ENCODE results near the gene ACOX2.

ACOX2 gene

DNA sequence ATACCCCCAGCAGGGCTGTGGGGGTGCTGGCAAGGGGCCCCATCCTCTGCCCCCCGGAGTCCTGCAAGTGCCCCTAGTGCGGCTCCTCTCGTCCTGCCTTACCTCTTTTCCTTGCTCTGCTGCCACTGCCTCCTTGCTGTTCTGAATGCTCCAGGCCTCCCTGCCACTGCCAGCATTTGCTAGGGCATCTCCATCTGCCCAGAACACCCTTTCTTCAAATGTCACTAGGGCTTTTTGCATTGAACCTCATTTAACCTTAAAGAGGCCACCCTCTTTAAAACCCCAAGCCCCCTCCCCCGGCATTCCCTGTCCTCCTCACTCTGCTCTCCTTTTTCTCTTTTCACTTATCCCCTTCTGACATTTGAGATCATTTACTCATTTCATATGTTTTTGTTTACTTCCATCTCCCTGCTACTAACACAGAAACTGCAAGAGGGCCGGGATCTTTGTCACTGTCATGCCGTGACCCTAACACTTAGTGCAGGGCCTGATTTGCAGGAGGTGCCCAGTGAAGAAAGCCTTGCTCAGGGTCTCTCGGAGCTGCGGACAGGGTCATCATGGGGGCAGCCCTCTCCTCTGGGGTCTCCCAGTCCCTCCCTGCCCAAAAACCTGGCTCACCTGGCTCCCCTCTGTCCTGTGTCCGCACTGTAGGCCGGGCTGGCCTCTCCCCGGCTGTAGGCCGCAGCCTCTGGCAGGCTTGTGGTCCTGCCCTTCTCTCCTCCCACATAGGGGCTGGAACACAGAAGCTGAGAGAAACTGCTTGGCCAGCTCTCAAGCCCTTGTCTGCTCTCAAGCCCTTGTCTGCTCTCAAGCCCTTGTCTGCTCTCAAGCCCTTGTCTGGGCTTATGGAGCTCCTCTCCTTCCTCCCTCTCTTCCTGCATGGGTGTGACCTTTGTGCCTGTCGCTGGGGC, at the start of gene ACOX2:
ACOX2 (minus strand) TSS at position 690 of the 911 bp plus-strand sequence. CDS start 2,084 bp downstream, outside the sequence.
- H3K4me3 Mint-ChIP-seq, result no peak within 1 kb of the TSS
- H3K9me3 Mint-ChIP-seq, result no peaks in the 10 kb centered on the region
- DNase-seq, result no peak
- no peaks in the 10 kb centered on the region for H3K36me3 Mint-ChIP-seq
- peaks cover 8 to 13% of the 10 kb centered on the region in 2 donors for H3K4me1 Mint-ChIP-seq
- ATAC-seq (replicated peaks), result no peak
- no peak within 1 kb of the TSS for H3K27ac Mint-ChIP-seq
- no peaks in the 10 kb centered on the region for H3K27me3 Mint-ChIP-seq

- H3K27me3 Mint-ChIP-seq, result peaks cover 31 to 39% of the 10 kb centered on the region in 2 donors
- peaks cover 0 to 4% of the 10 kb centered on the region in 2 donors for H3K9me3 Mint-ChIP-seq
- no peak overlapping the region for H3K27ac Mint-ChIP-seq
Observed at GRCh38 chr3:58585994-58586393, 49.0 kb upstream of the ACOX2 start.

GRCh38 chr3:58585005-58585786, 48.2 kb upstream of the ACOX2 start:
- peaks cover 0 to 4% of the 10 kb centered on the region in 2 donors for H3K9me3 Mint-ChIP-seq
- peak overlapping the region; percentile 59 for H3K27ac Mint-ChIP-seq
- peak overlapping the region; percentile 77 to 88 for H3K4me3 Mint-ChIP-seq
- DNase-seq (peak; percentile 50), ATAC-seq (replicated peaks) (peak; percentile 94 to 96)
- peaks cover 2 to 3% of the 10 kb centered on the region in 2 donors for H3K36me3 Mint-ChIP-seq
- peaks cover 17 to 23% of the 10 kb centered on the region in 2 donors for H3K4me1 Mint-ChIP-seq
- peaks cover 31 to 39% of the 10 kb centered on the region in 2 donors for H3K27me3 Mint-ChIP-seq

More at GRCh38 chr3:58585994-58586393, 49.0 kb upstream of the ACOX2 start:
- DNase-seq, result no peak
- Mint-ChIP-seq H3K4me1 (peaks cover 17 to 23% of the 10 kb centered on the region in 2 donors), H3K4me3 (peak overlapping the region; percentile 77 to 88), H3K36me3 (peaks cover 2 to 3% of the 10 kb centered on the region in 2 donors)
- ATAC-seq (replicated peaks), result peak; percentile 22 to 32

- Mint-ChIP-seq H3K27ac (peak overlapping the region; percentile 59), H3K36me3 (peaks cover 2 to 3% of the 10 kb centered on the region in 2 donors), H3K4me1 (peaks cover 17 to 23% of the 10 kb centered on the region in 2 donors), H3K4me3 (peak overlapping the region; percentile 77 to 88), H3K27me3 (peaks cover 31 to 39% of the 10 kb centered on the region in 2 donors), H3K9me3 (peaks cover 0 to 4% of the 10 kb centered on the region in 2 donors)
- ATAC-seq (replicated peaks) (peak in 1 of 2 donors; percentile 17), DNase-seq (no peak)
Observed at GRCh38 chr3:58584690-58585004, 47.7 kb upstream of the ACOX2 start.

DNA sequence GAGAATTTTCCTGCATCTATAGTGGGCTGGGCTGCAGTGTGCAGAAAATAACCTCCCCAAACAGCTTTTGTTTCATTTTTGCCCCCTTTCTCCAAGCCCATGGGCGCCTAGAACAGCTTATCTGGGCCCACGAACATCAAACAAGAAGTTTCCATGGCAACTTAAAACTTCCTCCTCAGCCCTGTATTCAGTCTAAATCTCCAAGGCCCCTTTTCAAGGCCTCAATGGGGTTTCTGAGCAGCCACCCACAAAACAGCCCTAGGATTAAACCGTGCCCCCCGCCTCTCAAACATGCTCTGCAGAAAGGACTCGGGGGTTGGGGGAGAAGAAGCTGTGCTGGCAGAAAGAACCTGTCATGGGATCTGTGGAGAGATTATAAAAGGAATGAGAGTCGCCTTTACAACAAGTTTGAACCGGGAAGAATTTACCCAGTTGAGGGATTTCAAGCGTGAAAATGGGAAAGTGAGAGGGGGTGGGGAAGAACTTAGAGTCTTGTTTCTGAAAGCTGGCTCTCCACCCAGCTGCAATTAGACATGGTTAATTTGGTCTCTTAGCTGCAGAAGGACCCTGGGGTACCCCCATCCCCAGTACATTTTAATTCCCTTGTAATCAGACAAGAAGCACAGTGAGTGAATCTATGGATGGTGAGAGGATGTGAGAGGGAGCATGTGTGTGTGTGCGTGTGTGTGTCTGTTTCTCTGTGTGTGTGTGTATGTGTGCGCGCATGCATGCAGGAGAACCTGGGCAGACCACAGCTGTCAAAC, 44.5 kb upstream of the ACOX2 start:
- Mint-ChIP-seq H3K4me1 (peaks cover 17 to 21% of the 10 kb centered on the region in 2 donors), H3K9me3 (peaks cover 0 to 4% of the 10 kb centered on the region in 2 donors), H3K4me3 (no peak overlapping the region), H3K27me3 (peaks cover 26 to 35% of the 10 kb centered on the region in 2 donors), H3K27ac (no peak overlapping the region), H3K36me3 (peaks cover 2 to 3% of the 10 kb centered on the region in 2 donors)
- ATAC-seq (replicated peaks) (no peak), DNase-seq (no peak)

DNA sequence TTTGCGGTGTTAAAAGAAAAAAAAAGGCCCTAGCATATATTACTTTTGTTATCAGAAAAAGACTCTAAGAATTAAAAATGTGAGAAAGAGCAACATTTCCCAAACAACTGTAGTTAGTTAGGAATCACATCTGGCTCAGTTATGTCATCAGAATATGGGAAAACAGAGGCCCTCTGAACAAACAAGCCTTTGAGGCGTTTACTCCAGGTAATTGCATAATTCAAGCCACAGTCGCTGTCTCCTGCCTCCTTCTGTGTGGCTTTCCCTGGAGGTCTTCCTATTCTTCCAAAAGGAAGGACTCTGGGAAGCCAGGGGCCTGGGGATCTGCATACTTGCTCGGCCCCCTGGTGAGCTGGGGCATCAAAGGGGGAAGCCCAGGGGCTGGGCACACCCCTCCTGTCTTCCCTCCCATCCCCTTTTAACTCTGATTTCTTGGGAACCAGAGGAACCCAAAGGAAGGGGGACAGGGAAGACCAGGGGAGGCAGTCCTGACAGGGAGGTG, 43.9 kb upstream of the ACOX2 start:
- H3K9me3 Mint-ChIP-seq, result no peaks in the 10 kb centered on the region
- peaks cover 13 to 15% of the 10 kb centered on the region in 2 donors for H3K4me1 Mint-ChIP-seq
- ATAC-seq (replicated peaks) (no peak), DNase-seq (no peak)
- H3K27me3 Mint-ChIP-seq, result peaks cover 20 to 29% of the 10 kb centered on the region in 2 donors
- no peak overlapping the region for H3K4me3 Mint-ChIP-seq
- no peak overlapping the region for H3K27ac Mint-ChIP-seq
- H3K36me3 Mint-ChIP-seq, result no peaks in the 10 kb centered on the region

DNA sequence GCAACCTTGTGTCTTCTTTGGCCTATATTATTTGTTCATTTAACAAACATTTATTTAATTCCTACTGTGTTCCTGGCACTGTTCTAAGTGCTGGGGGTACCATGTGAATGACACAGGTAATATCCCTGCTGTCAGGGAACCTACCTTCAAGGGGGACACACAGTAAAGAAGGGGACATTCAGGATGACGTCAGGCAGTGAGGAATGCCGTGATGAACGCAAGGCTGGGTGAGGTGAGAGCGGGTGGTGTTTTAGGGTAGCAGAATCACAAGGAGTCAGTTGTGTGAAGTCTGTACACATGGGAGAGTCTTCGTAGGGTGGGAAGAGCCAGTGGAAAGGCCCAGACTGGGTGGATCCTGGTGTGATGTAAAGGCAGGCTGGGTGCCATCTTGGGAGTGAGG, 41.9 kb upstream of the ACOX2 start:
- H3K9me3 Mint-ChIP-seq, result no peaks in the 10 kb centered on the region
- DNase-seq (no peak), ATAC-seq (replicated peaks) (no peak)
- H3K27me3 Mint-ChIP-seq, result peaks cover 5 to 11% of the 10 kb centered on the region in 2 donors
- no peak overlapping the region for H3K27ac Mint-ChIP-seq
- H3K36me3 Mint-ChIP-seq, result no peaks in the 10 kb centered on the region
- H3K4me3 Mint-ChIP-seq, result no peak overlapping the region
- peaks cover 0 to 6% of the 10 kb centered on the region in 2 donors for H3K4me1 Mint-ChIP-seq

- no peak within 1 kb of the TSS for H3K27ac Mint-ChIP-seq
- H3K4me1 Mint-ChIP-seq, result peaks cover 0 to 6% of the 10 kb centered on the region in 2 donors
- H3K9me3 Mint-ChIP-seq, result no peaks in the 10 kb centered on the region
- DNase-seq (no peak), ATAC-seq (replicated peaks) (no peak)
- H3K36me3 Mint-ChIP-seq, result no peaks in the 10 kb centered on the region
- peaks cover 4 to 11% of the 10 kb centered on the region in 2 donors for H3K27me3 Mint-ChIP-seq
- no peak within 1 kb of the TSS for H3K4me3 Mint-ChIP-seq
Observed at GRCh38 chr3:58577269-58577821, 40.4 kb upstream of the ACOX2 start, which contains the start of gene FAM107A. Gene FAM107A, minus strand, starts transcription at chr3:58577391. Its CDS starts 7,531 bp downstream, at chr3:58569860.

GRCh38 chr3:58576716-58577115, 39.7 kb upstream of the ACOX2 start:
- Mint-ChIP-seq H3K9me3 (no peaks in the 10 kb centered on the region), H3K36me3 (no peaks in the 10 kb centered on the region), H3K4me3 (no peak overlapping the region), H3K27ac (no peak overlapping the region), H3K4me1 (peaks cover 0 to 4% of the 10 kb centered on the region in 2 donors), H3K27me3 (peaks cover 4 to 11% of the 10 kb centered on the region in 2 donors)
- no peak for DNase-seq
- ATAC-seq (replicated peaks), result no peak

GRCh38 chr3:58575971-58576652, 39.1 kb upstream of the ACOX2 start:
- no peak for ATAC-seq (replicated peaks)
- H3K4me3 Mint-ChIP-seq, result no peak overlapping the region
- no peaks in the 10 kb centered on the region for H3K9me3 Mint-ChIP-seq
- no peak overlapping the region for H3K27ac Mint-ChIP-seq
- no peaks in the 10 kb centered on the region for H3K4me1 Mint-ChIP-seq
- no peaks in the 10 kb centered on the region for H3K36me3 Mint-ChIP-seq
- DNase-seq, result no peak
- peaks cover 4 to 11% of the 10 kb centered on the region in 2 donors for H3K27me3 Mint-ChIP-seq

GRCh38 chr3:58574682-58575081, 37.7 kb upstream of the ACOX2 start:
- Mint-ChIP-seq H3K4me3 (no peak overlapping the region), H3K36me3 (no peaks in the 10 kb centered on the region), H3K9me3 (no peaks in the 10 kb centered on the region), H3K27me3 (peaks cover 4 to 11% of the 10 kb centered on the region in 2 donors), H3K4me1 (no peaks in the 10 kb centered on the region), H3K27ac (no peak overlapping the region)
- ATAC-seq (replicated peaks) (no peak), DNase-seq (no peak)

DNA sequence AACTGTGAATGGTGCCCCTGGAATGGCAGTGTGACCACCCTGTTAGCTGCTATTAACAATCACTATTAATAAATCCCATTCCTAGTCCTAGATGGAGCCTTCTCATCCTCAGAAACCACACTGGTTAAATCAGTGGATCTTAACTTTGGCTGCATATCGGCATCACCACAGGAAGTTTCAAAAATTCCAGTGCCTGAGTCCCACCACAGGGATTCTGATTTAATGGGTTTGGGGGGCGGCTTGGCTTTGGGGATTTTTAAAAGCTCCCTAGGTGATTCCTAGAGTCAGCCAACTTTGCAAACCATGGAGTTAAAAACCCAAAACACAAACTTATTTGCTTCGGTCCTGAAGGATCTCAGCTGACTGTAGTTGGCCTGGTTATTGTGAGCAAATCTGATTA, 37.1 kb upstream of the ACOX2 start:
- H3K27ac Mint-ChIP-seq, result no peak overlapping the region
- H3K4me3 Mint-ChIP-seq, result no peak overlapping the region
- ATAC-seq (replicated peaks) (no peak), DNase-seq (no peak)
- H3K4me1 Mint-ChIP-seq, result peaks cover under 1 to 2% of the 10 kb centered on the region in 2 donors
- H3K9me3 Mint-ChIP-seq, result no peaks in the 10 kb centered on the region
- H3K27me3 Mint-ChIP-seq, result peaks cover 4 to 11% of the 10 kb centered on the region in 2 donors
- no peaks in the 10 kb centered on the region for H3K36me3 Mint-ChIP-seq

DNA sequence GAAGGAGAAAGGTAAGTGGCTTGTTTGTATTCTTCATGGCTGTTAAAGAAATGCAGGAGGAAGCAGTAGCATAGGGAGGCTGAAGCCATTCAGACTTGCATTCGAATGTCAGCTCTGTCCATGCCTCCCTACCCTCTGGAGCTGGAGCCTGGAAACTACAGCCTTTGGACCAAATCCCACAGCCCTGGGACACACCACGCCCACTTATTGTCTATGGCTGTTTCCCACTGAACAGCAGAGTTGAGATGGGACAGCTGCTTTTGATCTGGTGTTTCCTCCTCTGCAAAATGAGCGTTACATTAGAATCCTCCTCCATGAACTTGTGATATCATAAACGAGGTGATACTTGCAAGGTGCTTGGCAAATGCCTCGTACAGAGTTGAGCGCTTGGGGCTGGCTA, 36.6 kb upstream of the ACOX2 start:
- Mint-ChIP-seq H3K4me1 (peaks cover 5 to 6% of the 10 kb centered on the region in 2 donors), H3K9me3 (no peaks in the 10 kb centered on the region), H3K36me3 (no peaks in the 10 kb centered on the region), H3K27me3 (peaks cover 4 to 11% of the 10 kb centered on the region in 2 donors), H3K27ac (no peak overlapping the region), H3K4me3 (no peak overlapping the region)
- ATAC-seq (replicated peaks), result no peak
- no peak for DNase-seq
